Suppressor macrophage treated with lipopolysaccharide for 4 hours (primary cell): ENCODE results near the gene STK11.

ENCODE experiments used
- DNase-seq: peaks from one replicate; pipeline ENCODE4 v3.0.0-alpha.2; 2020

STK11 gene

DNA sequence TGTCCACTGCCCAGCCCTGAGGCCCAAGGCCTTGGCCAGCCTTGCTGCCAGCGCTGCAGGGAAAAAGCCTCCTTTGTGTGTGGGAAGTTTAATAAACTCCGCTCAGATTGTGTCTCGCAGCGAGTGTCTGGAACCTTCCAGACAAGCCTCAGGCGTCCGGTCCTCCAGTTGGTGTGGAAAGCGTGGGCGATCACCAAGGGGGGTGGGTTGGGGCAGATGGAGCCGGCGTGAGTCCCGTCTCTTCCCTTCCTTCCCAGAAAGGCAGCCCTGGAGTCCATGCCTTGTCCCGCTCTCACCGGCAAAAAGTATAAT, 4.6 kb downstream of the STK11 start:
- DNase-seq, result no peak

DNA sequence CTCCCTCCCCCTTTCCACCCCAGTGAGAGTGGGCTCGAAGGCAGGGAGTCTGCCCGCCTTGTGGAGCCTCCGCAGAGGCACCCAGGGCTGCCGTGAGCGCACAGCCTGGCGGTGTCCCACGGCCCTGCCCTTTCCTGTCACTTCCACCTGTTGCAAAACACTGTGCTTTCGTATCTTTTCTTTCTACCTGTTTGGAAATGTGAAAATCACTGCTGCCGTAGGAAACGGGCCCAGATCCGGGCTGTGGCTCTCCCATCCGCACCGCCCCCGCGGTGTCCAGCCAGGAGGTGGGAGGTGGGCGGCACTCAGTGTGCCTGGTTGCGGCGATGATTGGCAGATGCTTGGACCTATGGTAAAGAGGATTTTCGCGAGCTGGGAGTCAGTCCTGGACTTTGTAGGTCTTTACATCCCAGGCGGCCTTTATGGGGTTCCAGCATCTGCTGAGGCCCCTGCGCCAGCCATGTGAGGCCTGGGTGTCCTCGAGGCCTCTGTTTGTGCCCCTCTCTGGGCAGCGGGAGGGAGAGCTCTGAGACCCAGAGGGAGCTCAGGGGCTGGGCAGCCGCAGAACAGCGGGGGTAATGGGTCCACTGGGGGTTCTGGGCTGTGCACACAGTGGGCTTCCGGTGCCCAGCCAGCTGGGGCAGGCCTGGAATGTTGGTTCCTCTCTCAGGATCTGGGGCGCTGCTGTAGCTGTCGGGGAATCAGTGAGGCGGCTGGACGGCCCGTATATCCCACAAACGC, 6.1 kb downstream of the STK11 start:
- DNase-seq, result no peak

DNA sequence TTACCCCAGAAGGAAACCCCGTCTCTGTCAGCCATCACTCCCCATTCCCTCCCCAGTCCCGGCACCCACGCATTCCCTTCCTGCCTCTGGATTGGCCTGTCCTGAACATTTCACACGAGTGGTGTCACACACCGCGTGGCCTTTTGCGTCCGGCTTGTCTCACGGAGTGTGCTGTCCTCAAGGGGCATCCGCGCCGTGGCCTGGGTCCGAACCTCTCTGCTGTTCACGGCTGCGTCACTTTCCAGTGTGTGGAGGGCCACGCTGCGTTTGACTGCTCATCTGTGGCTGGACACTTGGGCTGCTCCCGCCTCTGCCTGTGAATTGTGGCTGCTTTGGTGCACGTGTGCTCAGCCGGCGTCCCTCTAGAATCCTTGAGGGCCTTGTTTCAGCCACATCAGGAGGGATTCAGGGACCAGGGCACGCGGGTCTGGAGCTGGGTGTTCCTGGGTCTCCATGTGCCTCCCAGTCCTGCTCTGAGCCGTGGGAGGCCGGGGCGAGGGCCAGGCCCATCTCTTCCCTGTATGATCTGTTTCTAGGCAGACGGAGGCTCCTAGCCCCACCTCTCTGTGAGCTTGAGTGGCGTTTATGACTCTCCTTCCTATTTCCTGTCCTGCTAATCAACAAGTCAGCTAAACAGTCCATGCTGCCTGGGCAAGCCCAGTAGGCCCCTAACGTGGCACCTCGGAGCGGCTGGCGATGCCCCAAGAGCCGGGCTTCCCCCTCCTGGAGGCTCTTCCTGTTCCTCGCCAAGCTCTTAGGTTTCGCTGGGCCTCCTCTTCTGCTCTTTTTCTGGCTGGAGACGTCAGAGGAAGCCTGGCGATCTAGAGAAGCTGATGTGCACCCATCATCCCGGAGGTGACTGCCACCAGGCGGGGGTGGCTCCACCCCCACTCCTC, 8.1 kb downstream of the STK11 start:
- peak; percentile 97 for DNase-seq

DNA sequence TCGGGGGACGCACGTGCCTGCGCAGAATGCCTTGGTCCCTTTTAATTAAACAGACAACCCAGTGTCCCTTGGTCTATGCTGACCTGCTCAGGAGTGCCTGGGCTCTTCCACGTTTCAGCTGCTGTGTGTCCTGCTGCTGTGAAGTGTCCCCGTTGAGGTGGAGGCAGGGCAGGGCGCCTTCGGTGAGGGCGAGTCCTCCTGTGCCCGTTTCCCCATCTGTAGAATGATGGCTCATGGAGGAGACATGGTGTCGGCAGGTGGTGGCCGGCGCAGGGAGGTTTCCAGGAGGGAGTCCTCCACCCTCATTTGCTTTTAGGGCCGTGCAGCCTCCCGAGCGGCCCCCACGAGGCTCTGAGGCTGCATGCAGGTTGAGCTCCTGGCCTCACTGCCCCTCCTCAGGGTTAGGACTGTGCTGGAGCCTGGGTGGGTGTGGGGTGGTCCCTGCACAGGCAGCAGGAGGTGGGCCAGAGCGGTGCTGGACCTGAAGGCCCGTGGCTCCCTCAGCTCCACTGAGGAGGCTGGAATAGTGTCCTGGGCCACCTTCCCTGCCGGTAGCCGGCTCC, 8.8 kb downstream of the STK11 start:
- DNase-seq, result no peak

DNA sequence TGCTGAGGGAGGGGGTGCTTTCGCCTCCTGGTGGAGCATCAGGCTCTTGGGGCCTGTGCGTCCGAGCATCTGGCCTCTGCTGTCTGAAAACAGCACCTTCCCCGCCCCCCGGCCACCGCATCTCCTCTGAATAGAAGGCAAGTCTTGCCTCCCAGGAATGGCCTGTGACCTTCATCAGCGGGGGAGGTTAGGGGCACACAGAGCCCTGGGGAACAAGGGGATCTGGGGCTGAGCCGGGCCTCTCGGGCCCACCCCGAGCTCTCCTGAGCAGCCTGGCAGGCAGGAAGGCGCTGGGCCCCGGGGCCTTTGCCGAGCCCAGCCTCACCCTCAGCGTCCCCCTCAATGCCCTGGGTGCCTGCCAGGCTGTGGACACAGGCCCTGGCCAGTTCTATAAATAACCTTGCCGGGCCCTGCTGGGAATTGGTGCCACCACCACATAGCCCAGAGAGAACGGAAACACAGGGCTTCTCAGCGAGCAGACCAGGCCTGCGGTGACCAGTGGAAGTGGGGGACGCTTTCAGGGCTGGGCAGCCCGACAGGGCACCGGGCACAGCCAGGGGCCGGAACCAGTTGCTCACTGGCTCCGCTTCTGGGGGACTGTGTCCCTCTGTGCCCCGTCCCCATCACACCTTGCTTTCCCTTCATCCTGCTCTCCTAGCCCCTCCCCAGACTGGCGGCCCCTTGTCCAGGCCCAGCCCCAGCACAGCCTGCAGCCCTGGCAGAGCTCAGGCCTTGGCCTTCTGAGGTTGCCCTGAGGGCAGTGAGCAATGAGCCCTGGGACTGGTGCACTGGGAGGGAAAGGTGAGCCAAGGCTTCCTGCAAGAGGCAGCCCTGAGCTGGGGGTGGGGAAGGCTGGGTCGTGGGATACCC, 9.5 kb downstream of the STK11 start:
- DNase-seq, result no peak

DNA sequence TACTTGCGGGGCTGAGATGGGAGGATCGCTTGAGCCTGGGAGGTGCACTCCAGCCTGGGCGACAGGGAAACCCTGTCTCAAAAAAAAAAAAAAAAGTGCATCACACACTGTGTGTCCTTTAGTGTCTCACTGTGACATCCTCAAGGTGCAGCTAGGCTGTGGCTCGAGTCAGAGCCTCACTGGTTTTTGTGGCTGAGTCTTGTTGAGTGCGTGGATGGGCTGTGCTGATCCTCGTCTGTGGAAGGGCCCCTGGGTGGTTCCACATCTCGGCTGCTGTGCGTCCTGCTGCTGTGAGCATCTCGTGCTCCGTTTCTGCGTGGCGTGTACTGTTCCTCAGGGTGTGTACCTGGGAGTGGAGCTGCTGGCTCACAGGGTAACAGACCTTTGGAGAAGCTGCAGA, 11.2 kb downstream of the STK11 start:
- no peak for DNase-seq

DNA sequence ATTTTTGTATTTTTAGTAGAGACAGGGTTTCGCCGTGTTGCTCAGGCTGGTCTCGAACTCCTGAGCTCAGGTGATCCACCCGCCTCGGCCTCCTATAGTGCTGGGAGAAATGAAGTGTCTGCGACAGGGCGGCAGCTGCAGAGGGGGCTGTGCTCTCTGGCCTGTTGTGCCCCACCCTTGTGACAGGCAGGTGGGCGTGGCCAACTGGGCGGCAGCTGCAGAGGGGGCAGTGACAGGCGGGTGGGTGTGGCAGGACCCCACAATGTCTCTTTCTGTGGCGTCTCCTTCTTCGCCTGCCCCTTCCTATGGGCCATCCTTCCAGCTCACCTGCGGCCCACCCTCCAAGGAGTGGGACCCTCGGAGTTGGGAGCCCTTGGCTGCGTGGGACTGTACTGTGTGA, 11.8 kb downstream of the STK11 start:
- DNase-seq, result no peak

DNA sequence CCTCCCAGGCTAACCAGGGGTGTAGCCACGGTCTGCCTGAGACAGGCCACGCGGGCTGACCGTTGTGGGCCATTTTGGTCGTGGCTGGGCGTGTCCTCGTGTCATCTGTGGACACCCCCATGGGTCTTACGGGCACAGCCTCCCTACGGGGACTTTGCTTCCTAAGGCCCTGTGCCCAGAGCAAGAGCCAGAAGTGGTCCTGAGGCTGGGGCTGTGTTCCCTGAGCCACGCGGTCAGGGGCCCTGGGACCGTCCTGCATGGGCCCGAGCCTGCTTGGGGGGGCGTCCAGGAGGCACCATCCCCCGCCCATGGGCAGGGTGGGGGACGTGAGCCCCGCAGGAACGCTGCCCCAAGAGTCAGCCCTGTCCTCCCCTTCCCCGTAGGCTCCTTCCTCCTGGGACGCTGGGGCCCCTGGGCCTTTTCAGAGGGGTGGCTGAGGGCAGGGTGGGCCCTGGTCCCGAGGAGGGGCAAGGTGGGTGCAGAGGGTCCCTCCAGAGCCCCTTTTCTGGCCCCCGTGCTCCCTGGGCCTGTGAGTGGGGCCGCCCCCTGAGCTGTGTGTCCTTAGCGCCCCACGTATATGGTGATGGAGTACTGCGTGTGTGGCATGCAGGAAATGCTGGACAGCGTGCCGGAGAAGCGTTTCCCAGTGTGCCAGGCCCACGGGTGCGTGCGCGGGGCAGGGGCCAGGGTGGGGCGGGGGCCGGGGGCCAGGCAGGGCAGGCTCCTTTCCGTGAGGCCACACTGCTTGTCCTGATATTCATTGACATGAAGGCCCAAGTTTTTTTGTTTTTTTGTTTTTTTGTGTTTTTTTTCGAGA, 13.4 kb downstream of the STK11 start:
- no peak for DNase-seq

DNA sequence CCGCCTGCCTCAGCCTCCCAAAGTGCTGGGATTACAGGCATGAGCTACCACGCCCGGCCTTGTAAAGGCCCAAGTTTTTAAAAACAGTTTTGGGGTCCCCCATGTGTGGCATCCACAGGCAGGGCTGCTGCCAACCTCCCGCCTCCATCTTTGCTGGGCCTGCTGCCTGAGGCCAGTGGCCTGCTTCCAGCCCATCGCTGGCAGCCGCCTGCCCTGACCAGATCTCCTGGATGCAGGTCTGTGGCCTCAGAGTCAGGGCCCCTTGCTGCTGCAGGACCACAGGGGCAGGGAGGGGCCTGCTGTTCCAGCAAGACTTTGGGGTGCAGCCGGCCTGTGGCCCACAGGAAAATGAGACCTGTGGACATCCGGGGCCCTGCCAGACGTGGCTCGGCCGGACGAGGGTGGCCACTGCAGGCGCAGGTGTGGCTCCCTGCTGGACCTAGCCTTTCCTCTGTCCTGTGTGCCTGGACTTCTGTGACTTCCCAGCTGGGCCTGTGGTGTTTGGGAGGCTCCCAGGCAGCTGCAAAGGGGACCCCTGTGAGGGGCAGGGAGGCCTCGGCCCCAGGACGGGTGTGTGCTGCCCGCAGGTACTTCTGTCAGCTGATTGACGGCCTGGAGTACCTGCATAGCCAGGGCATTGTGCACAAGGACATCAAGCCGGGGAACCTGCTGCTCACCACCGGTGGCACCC, 14.4 kb downstream of the STK11 start:
- DNase-seq, result no peak

DNA sequence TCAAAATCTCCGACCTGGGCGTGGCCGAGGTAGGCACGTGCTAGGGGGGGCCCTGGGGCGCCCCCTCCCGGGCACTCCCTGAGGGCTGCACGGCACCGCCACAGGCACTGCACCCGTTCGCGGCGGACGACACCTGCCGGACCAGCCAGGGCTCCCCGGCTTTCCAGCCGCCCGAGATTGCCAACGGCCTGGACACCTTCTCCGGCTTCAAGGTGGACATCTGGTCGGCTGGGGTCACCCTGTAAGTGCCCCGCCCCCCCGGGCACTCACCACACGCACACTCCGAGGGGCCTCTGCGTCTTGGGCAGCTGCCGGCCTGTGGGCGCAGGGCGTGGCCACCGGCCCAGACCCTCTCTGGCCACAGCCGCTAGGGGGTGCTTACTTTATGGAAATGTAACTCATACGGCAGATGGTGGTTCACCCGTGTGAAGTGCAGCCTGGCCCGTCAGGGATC, 14.9 kb downstream of the STK11 start:
- DNase-seq, result no peak

DNA sequence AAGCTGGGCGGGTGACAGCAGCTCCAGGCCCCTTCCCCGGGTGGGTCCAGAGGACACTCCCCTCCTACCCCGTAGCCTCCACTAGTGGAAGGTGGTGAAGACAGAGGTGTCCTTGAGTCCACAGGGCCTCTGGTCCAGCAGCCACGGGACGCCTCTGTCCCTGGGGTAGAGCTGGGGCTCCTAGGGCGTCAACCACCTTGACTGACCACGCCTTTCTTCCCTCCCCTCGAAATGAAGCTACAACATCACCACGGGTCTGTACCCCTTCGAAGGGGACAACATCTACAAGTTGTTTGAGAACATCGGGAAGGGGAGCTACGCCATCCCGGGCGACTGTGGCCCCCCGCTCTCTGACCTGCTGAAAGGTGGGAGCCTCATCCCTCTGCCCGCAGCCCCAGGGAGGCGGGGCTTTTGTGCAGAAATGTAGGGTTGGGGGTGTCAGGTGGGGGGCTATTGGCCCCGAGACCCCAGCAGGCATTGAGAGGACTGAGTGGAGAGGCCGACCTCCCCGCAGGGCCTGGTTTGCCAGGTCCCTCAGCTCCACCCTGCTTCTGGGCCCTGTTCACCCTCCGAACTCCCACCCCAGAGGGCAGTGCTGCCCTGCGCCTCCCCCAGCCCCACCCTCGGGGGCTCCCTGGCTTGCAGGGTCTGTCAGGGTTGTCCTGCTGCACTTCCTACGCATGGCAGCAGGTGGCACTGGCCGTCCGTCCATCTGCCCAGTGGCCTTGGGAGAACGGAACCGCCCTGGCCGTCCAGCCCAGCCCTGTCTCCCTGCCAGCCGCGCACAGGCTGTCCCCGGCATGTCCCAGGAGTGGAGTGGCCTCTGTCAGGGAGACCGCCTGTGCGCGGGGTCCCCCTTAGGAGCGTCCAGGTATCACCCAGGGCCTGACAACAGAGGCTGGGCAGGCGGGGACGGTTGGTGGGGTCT, 15.7 kb downstream of the STK11 start:
- DNase-seq, result peak; percentile 59

DNA sequence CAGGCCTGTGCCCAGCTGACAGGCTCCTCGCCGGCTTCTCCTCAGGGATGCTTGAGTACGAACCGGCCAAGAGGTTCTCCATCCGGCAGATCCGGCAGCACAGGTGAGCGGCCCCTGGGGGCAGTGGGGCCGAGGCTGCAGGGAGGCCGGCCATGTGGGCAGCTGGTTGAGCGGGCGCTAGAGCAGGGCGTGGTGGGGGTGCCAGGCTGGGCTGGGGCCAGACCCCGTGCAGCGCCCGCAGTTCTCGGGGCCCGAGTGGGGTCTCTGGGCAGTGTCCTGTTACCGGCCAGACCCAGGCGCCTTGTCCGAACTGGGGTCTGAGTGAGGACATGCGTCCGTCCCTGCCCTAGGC, 16.3 kb downstream of the STK11 start:
- no peak for DNase-seq

DNA sequence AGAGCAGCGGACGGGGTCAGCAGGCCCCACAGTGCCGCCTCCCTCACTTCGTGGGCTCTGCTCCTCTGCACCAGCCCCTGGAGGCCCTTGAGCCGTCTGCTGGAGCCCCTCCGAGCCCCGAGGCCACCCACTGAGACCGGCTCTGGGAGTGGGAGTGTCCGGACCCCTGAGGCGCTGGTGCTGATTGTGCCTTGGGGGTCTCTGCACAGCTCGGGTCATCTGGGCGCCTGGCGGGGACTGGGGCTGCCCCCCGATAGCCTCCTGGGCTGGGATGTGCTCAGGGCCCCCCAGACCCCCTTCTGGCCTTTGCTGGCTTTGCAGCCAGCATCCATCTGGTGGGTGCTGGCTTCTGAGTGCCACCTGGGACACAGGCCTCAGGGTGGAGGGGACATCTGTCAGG, 16.8 kb downstream of the STK11 start:
- no peak for DNase-seq

DNA sequence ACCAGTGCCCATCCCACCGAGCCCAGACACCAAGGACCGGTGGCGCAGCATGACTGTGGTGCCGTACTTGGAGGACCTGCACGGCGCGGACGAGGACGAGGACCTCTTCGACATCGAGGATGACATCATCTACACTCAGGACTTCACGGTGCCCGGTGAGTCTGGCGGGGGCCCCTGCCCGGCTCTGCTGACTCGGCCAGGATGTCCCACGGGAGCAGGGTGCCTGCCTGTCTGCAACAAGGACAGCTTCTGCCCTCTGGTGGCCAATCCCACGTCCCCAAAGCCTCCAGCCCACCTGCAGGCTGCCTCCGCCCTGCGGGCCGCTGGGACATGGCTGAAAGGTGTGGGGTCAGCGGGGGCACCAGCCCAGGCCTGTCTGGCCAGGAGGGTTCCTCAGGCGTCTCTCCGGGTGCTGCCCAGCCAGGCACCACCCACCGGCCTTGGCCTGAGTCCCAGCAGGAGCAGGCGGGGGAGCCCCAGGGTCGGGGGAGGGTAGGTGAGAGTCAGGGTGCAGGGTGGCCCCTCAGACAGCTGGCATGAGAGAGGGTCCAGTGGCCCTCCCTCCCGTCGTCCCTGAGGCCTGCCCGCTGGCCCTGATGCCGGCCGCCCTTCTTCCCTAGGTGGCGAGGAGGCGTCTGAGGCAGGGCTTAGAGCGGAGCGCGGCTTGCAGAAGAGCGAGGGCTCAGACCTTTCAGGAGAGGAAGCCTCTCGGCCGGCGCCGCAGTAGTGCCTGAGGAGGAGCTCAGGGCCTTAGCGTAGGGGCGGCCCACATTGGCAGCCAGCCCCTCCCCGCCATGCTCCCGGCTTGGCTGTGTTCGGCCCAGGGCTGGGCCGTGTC, 17.7 kb downstream of the STK11 start:
- DNase-seq, result no peak

DNA sequence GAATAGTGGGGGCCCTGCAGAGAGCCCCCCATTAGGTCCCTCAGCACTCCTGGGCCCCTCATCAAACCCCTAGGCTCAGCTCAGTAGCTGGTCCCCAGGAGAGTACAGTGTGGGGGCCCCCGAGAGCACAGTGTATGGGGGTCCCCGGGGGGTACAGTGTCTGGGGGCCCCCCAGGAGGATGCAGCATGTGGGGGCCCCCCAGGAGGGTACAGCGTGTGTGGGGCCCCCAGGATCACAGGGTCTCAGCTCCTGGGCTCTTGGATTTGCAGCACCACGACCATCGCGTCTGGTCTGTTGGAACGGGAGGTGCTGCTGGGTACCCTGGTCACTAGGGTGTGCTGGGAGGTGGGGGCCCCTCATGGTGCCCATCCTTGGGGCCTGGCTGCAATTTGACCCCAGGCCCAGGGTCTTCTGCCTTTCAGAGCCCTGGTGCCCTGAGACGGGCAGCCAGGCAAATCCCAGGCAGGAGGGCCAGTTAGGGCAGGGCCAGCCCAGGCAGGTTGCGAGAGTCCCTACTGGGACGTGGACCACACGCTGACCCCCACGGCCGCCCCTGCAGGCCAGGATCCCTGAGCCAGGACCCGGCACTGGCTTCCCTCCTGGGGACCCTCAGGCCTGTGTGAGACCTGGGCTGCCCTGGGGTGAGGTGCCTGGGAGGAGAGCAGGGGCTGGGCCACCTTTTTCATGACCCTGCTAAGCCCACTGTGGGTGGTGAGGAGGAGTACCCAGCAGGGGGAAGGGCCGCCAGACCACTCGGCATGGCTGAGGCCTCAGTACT, 18.7 kb downstream of the STK11 start:
- DNase-seq, result no peak

DNA sequence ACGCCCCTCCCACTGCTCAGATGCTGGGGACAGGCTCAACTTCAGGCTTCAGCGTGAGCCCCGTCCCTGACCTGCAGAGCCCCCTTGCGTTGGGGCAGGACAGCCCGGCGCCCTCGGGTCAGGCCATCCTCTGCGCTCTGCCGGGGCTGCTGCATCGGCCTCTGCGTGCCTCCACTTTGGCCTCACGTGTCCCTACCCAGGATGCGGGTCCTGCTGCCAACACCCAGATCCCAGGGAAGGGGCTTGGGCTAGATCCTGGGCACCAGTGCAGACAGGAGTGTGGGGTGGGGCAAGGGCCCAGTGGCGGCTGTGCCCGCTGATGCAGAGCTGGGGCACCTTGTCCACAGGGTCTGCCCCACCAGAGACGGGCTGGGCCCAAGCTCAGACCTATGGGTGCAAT, 19.3 kb downstream of the STK11 start:
- DNase-seq, result no peak

DNA sequence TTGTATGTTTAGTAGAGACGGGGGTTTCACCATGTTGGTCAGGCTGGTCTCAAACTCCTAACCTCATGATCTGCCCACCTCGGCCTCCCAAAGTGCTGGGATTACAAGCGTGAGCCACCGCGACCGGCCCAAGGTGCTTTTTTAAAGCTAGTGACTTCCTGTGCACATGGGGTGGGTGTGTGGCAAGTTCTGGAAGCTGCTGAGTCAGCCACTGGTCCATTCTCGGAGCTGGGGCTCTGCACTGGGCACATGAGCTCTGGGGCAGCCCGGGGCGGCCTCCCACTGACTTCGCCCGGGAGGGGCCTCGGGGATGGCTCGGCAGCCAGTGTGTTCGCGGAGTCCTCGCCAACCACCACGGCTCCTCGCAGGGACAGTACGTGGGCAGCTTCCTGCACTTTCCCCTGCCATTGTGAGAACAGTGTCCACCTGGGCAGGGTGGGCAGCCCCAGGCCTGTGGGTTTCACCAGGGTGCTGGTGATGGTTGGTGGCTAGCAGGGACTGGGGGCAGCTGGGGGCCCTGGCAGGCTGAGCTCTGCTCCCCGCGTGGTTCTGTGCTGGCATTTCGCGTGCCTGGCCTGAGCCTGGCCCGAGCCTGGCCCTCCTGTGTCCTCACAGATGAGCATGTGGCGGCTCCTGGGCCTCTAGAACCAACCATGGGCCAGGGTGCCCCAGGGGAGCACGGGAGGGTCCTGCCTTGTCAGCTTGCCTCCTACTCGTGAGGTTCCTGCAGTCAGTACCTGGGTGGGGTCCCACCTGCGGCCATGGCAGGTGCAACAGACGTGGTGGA, 20.1 kb downstream of the STK11 start:
- no peak for DNase-seq

DNA sequence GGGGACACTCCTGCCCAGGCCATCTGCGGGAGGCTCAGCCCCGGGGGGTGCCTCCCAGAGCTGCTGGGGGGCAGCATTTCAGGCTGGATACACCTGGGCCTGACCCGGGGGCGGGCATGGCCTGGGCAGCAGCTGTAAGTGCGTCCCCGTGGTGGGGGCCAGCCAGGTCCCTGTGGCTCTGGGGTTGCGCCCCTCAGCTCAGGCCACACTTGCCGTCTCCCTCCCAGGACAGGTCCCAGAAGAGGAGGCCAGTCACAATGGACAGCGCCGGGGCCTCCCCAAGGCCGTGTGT, 20.6 kb downstream of the STK11 start:
- DNase-seq, result no peak
